Mucosa of descending colon (tissue), 3 donors: ENCODE data around the gene TMEM272. TPM values are rescaled to one million over a fixed set of nuclear protein-coding genes. Genes with fewer than 3 reads are reported as not detected.

Source experiments
- ATAC-seq: fragments of 200-7000 bp; cut with Tn5 transposase; one replicate; pipeline ENCODE4 v1.9.1; 2020; ENCODE audit warnings: mild to moderate bottlenecking, moderate library complexity
- DNase-seq, 3 donors: peaks; one replicate each; pipeline ENCODE4 v3.0.0-alpha.2; 2020
- H3K36me3 ChIP-seq: fragments of 200-600 bp; one replicate; pipeline ENCODE4 v1.8.0; 2021; ENCODE audit warnings: low read depth, mild to moderate bottlenecking
- H3K4me1 ChIP-seq: fragments of 200-600 bp; one replicate; pipeline ENCODE4 v1.8.0; 2021; ENCODE audit warnings: low read depth, mild to moderate bottlenecking
- H3K4me3 ChIP-seq: fragments of 200-600 bp; one replicate; pipeline ENCODE4 v1.8.0; 2021; ENCODE audit warnings: mild to moderate bottlenecking
- H3K9me3 ChIP-seq: fragments of 200-600 bp; one replicate; pipeline ENCODE4 v1.8.0; 2021; ENCODE audit warnings: mild to moderate bottlenecking
- intact Hi-C, 2 donors: fragments of 100-400 bp; cut with DNase I in 1 of 2; cut with micrococcal nuclease in 1 of 2; formaldehyde crosslinking; loops; one replicate each; pipeline versions ENCODE4 v1.11.0 to v1.11.1; 2022; cut with DNase I, micrococcal nuclease
- total RNA-seq, 3 donors: library from RNA; stranded (reverse); fragmentation: NEBNext Ultra II Directional in 2 of 3; extraction: Animal tissue kit (Norgen Biotek cat#: 25700) in 2 of 3; gene quantifications; one replicate each; pipeline versions ENCODE4 v1.2.1 to v1.2.4, GENCODE V29; 2021 to 2023
- TF ChIP-seq, protein P1 (sequence below): fragments of 200-600 bp; IDR thresholded peaks from one replicate; pipeline ENCODE4 v1.8.0; 2022; ENCODE audit warnings: antibody characterized with exemption, mild to moderate bottlenecking
- donor health status: DM: no; HTN: no; CAD: no; lungs with moderate emphysema.
- donor health status: DM: no; HTN: no; CAD: no.
- donor health status: DM: no; HTN: yes; CAD: no.

Gene TMEM272
- total RNA-seq, 3 donors from 2014 or later, result 0.07 to 0.35 (median 0.29) TPM

DNA sequence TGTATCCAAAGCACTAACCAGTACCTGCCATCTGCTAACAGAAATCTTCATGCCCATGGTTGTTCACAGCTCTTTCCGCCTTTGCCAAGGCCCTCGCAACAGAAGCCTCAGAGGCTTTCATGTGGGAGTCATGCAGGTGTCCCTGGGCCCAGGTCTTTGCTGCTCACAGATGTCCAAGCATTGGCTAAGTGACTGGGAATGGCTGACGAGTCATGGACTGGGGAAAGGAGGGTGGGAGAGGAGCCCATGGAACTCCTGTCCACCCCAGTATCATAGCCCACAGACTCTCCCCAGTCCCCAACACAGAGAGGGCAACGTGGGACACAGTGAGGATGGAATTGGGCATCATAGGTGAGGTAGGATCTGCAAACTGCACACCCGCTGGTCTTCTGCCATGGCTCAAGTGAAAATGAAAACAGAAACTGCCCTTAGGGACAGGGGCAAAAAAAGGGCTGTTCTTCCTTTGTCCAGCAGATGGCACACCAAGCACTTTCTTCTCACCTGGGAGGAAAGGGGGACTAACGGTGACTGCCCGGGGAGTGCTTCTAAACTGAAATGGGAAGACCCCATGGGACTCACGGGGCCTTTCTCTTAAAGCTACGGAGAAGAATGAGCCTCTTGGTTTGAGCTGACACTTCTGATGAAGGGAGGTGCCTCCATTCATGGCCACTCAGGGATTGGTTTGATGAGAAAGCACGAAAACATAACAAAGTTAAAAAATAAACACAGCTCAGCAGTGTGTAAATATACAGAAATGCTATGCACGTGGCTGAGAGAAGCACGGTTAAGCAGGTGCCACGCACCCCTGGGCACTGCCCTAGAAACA, 29.9 kb downstream of the TMEM272 start:
- intact Hi-C loops, result loop anchor here (10.0 kb wide), 1 partner anchor 310 kb away; the partner anchor contains the start of gene NEK5 (in 2 of the 2)
- no peaks in the 10 kb centered on the region for H3K36me3 ChIP-seq

DNA sequence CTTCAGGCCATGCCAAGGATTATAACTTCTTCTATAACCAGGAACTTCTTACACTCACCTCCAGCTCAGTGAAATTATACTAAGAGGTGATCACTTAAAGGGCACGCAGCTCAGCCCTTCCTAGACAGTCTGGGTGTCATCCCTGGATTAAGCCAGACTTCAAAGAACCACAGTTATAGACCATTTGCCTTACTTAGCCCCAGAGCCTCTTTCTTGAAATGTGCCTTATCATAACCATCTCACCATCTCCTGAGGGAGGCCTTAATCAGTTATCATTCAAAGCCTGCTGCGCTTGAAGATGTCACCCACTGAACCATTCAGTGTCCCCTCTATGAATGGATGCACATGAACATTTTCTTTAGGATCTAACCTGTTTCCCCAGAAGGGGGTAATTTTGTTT, 30.9 kb downstream of the TMEM272 start:
- Histone ChIP-seq H3K9me3 (no peaks in the 10 kb centered on the region), H3K4me1 (no peaks in the 10 kb centered on the region), H3K36me3 (no peaks in the 10 kb centered on the region), H3K4me3 (no peak overlapping the region)
- no peak for ATAC-seq
- no peak for DNase-seq
- intact Hi-C loops, result loop anchor here (10.0 kb wide), 1 partner anchor 311 kb away; the partner anchor contains the start of gene NEK5 (in 2 of the 2)
- TF ChIP-seq, protein P1, sequence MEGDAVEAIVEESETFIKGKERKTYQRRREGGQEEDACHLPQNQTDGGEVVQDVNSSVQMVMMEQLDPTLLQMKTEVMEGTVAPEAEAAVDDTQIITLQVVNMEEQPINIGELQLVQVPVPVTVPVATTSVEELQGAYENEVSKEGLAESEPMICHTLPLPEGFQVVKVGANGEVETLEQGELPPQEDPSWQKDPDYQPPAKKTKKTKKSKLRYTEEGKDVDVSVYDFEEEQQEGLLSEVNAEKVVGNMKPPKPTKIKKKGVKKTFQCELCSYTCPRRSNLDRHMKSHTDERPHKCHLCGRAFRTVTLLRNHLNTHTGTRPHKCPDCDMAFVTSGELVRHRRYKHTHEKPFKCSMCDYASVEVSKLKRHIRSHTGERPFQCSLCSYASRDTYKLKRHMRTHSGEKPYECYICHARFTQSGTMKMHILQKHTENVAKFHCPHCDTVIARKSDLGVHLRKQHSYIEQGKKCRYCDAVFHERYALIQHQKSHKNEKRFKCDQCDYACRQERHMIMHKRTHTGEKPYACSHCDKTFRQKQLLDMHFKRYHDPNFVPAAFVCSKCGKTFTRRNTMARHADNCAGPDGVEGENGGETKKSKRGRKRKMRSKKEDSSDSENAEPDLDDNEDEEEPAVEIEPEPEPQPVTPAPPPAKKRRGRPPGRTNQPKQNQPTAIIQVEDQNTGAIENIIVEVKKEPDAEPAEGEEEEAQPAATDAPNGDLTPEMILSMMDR, result no peak

More for the DNA sequence above, 29.9 kb downstream of the TMEM272 start:
- ATAC-seq (peak; percentile 91), DNase-seq (peak in 2 of 3 donors; percentile 60 to 87)
- Histone ChIP-seq H3K4me3 (no peak overlapping the region), H3K4me1 (no peaks in the 10 kb centered on the region), H3K9me3 (no peaks in the 10 kb centered on the region)
- TF ChIP-seq, protein P1, result peak; percentile 50

DNA sequence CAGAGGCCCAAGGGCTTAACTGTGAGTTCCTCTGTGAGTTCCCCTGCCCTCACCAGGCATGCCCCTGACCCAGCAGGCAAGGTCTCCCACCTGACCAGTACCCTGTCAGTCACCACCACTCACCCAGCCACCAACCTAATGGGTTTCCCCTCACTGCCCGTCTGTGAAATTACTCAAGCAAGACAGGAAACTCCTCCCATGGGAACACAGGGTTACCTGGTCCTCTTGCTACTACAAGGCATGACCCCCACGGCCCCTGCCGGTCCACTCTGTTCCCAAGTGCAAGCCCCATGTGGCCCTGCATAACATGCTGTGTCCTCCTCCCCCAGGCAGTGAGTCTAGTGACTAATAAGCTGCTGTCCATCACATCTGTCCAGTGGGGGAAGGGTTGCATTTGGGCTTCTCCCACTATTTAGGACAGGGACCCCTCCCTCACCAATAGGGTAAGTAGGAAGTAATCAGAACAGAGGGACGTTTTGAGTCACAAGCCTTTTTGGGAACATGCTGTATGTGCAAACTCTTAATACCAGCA, 33.0 kb downstream of the TMEM272 start:
- TF ChIP-seq, protein P1, result no peak
- ATAC-seq, result no peak
- no peaks in the 10 kb centered on the region for H3K9me3 ChIP-seq
- no peaks in the 10 kb centered on the region for H3K36me3 ChIP-seq
- DNase-seq, result no peak
- H3K4me1 ChIP-seq, result no peaks in the 10 kb centered on the region
- no peak overlapping the region for H3K4me3 ChIP-seq
- intact Hi-C loops, result loop anchor here (10.0 kb wide), 1 partner anchor 313 kb away; the partner anchor contains the start of gene NEK5 (in 2 of the 2)

DNA sequence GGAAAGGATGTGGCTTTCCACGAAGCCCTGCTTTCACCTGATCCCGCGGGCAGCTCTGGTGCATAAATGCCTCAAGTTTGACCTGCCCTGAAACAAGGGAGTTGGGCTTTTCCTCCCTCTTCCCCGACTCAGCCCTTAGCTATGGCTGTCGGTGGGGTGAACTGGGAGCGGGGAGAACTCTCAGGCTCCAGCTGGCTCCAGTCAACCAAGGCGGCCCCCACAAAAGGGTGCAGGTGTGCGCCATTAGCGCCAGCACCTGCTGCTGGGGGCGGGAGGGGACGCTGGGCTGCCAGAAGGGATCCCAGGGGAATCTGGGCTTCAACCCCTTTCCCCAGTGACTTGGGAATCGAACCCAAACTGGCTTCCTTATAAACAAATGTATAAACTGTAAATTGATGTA, 33.9 kb downstream of the TMEM272 start:
- TF ChIP-seq, protein P1, result no peak
- ATAC-seq (no peak), DNase-seq (no peak)
- Histone ChIP-seq H3K4me3 (no peak overlapping the region), H3K4me1 (no peaks in the 10 kb centered on the region), H3K9me3 (no peaks in the 10 kb centered on the region), H3K36me3 (no peaks in the 10 kb centered on the region)
- intact Hi-C loops, result loop anchor here (10.0 kb wide), 1 partner anchor 314 kb away; the partner anchor contains the start of gene NEK5 (in 2 of the 2)

DNA sequence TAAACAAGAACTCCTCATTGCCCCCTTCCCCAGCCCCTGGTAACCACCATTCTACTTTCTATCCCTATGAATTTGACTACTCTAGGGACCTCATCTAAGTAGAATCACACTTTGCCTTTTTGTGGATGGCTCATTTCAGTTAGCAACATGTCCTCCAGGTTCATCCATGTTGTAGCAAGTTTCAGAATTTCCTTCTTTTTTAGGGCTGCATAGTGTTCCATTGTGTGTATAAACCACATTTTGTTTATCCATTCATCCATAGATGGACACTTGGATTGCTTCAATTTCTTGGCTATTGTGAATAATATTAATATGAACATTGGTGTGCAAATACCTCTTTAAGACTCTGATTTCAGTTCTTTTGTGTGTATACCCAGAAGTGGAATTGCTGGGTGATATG, 36.2 kb downstream of the TMEM272 start:
- ATAC-seq (no peak), DNase-seq (no peak)
- no peaks in the 10 kb centered on the region for H3K36me3 ChIP-seq
- intact Hi-C loops, result no loop called here
- TF ChIP-seq, protein P1, result no peak
- no peak overlapping the region for H3K4me3 ChIP-seq
- peaks cover 9% of the 10 kb centered on the region for H3K4me1 ChIP-seq
- no peaks in the 10 kb centered on the region for H3K9me3 ChIP-seq
